ENCODE results near the gene CTDSPL2.

- TF ChIP-seq NRF1 (conservative IDR thresholded peaks at IDR 0.05; ENCODE audit: low read depth, low read length) (no peak), EGR1 (IDR thresholded peaks at IDR 0.05; ENCODE audit: borderline replicate concordance in 1 of 2, low read depth in 2 of 2, low read length in 2 of 2) (no peak), GATAD2B (conservative IDR thresholded peaks at IDR 0.05; ENCODE audit: low read depth) (no peak), MXI1 (IDR thresholded peaks at IDR 0.05; ENCODE audit: low read depth, low read length) (no peak)
These were observed 73.1 kb downstream of the CTDSPL2 start for GRCh38 chr15:44500555-44500954.

Measured in GM12878 (cell line).